GM18511 (cell line): ENCODE results near the gene BTLA.
A peak's percentile ranks its signal among the peaks of the same experiment; 100 is the strongest.
"Not testable (repeated sequence)": the region's sequence is repeated elsewhere in the genome, so short reads cannot be mapped to it uniquely, and the experiment has no call there.

Source experiments
- ATAC-seq: cut with Tn5 transposase; IDR thresholded peaks from one replicate; pipeline ENCODE4 v1.9.1; 2021; ENCODE audit warnings: mild to moderate bottlenecking, moderate library complexity; ENCODE audit not compliant: unreplicated experiment

The BTLA gene

GRCh38 chr3:112456147-112456546 lies 43.1 kb downstream of the BTLA start:
- peak; percentile 36 for ATAC-seq

DNA sequence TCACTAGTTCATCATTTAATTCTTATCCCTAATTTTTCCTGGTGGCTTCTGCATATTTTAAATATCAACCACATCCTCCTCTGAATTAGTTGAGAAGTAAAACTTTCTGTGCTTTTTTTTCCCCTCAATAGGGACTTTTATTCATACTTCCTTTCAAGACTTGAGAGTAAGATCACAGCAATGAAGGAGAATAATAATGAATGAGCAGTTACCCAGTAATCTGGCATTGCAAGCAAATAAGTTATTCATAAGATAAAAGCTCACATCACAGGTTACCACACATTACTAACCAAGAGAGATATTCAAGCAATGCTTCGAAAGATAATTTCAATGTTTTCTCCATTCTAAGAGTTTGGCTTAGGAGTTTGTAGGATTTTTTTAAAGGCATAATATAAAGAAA lies 50.3 kb downstream of the BTLA start:
- ATAC-seq = no peak

- ATAC-seq = no peak
Observed at GRCh38 chr3:112446343-112446742, 52.9 kb downstream of the BTLA start.

GRCh38 chr3:112445839-112446238 lies 53.4 kb downstream of the BTLA start:
- ATAC-seq = no peak

GRCh38 chr3:112437146-112438022 lies 61.9 kb downstream of the BTLA start:
- ATAC-seq = no peak

DNA sequence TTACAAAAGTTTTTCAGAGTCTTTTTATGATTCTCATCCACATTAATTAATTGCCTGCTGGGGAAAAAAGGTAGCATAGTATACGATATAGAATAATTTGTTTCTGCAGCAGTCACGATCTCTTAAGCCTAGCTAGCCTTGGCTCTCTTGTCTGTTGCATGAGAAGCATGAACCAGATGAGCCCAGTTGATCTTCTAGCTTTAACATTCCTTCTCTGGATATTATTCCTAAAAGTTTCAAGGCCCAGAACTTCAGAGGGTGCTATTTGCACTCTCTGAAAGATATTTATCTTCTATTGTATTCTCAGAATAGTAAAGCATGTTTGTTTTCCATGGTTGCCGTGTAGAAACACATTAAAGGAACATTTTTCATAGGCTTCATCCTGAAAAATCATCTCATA lies 69.3 kb downstream of the BTLA start:
- no peak for ATAC-seq

GRCh38 chr3:112427123-112427522 lies 72.1 kb downstream of the BTLA start:
- ATAC-seq = no peak

DNA sequence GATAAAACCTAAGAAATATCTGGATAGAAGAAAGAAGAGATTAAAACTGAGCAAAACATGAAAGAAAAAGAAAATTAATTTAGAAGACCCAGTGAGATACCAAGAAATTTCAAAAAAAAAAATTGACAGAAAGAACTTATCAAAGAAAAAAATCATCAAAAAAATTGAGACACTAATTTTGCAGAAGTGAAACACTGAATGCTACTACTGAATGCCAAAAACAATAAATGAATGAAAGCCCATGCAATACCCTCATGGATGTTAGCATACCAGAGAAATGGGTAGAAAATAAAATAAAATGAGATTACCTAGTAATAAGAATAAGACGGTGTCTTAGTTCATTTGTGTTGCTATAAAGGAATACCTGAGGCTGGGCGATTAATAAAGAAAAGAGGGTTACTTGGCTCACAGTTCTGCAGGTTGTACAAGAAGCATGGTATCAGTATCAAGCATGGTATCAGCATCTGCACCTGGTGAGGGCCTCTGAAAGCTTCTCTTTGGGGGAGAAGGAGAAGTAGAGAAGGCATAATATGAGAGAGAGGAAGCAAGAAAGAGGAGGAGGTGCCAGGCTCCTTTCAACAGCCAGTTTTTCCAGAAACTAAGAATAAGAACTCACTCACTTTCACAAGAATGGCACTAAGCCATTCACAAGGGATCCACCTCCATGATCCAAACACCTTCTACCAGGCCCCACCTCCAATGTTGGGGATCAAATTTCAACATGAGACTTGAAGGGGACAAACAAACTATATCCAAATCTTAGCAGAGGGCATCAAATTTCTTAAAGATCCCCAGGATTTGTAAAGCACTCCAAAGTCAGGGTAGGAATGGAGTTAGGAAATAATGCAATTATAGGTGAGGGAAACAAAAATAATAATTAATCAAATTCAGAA lies 73.2 kb downstream of the BTLA start:
- ATAC-seq = peak; percentile 85

DNA sequence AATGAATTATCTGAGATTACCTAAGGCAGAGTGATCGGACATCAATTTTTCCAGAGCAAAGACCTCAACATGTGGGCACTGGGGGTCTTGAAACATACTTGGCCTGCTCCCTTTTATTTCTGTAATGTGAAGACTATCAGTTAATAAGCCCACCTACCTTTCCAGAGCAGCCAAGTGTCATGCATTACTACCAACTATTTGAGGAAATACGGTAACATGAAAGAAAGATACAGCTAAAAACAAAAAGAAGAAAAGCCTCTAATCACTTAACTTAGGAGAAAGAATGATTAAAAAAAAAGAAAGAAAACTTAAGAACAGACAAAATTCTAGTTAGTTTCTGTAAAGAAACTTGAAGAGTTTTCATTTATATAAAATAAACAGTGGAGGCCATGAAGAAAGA lies 73.9 kb downstream of the BTLA start:
- ATAC-seq = no peak

- ATAC-seq = no peak
Observed at GRCh38 chr3:112424394-112424793, 74.9 kb downstream of the BTLA start.

- not testable (repeated sequence) for ATAC-seq
Observed at GRCh38 chr3:112422921-112423320, 76.4 kb downstream of the BTLA start.

DNA sequence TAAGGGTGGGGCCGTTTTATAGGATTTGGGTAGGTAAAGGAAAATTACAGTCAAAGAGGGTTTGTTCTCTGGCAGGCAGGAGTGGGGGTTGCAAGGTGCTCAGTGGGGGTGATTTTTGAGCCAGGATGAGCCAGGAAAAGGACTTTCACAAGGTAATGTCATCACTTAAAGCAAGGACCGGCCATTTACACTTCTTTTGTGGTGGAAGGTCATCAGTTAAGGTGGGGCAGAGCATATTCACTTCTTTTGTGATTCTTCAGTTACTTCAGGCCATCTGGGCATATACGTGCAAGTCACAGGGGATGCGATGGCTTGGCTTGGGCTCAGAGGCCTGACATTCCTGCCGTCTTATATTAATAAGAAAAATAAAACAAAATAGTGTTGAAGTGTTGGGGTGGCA lies 80.7 kb downstream of the BTLA start:
- not testable (repeated sequence) for ATAC-seq

- no peak for ATAC-seq
Observed at GRCh38 chr3:112417696-112418318, 81.5 kb downstream of the BTLA start.

- ATAC-seq = no peak
Observed at GRCh38 chr3:112416391-112417212, 82.7 kb downstream of the BTLA start.

DNA sequence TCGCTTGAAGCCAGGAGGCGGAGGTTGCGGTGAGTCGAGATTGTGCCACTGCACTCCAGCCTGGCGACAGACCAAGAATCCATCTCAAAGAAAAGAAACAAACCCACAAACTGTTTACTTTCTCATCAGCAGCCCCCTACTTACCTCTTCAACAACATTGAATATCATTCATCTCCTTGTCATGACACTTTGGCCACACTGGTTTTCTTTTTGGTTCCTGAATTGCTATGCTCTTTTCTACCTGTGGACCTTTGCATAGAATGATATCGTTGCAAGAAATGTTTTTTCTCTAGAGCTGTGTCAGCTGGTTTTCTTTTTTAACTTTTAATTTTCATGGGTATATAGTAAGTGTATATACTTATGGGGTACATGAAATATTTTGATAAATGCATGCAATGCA lies 83.9 kb downstream of the BTLA start:
- ATAC-seq = no peak
